Mesendoderm (in vitro differentiated cells): ENCODE data around the gene FUBP3.

Experiments used
- DNase-seq: peaks from one replicate; pipeline ENCODE4 v3.0.0; 2013
- H2AK5ac ChIP-seq: 2 replicates; pipeline ENCODE4 v1.6.1; 2013; ENCODE audit warnings: low read length, inconsistent platforms
- H2BK120ac ChIP-seq: 2 replicates; pipeline ENCODE4 v1.6.1; 2013; ENCODE audit warnings: low read depth, mild to moderate bottlenecking, low read length, moderate library complexity, mixed read lengths
- H2BK15ac ChIP-seq: replicated peaks from 2 replicates; pipeline ENCODE4 v1.6.1; 2013; ENCODE audit warnings: low read depth, mild to moderate bottlenecking, moderate library complexity
- H2BK5ac ChIP-seq: 2 replicates; pipeline ENCODE4 v1.6.1; 2013; ENCODE audit warnings: low read length, inconsistent platforms
- H3K18ac ChIP-seq: 2 replicates; pipeline ENCODE4 v1.6.1; 2013; ENCODE audit warnings: mild to moderate bottlenecking, low read length, mixed read lengths
- H3K23ac ChIP-seq: one replicate; pipeline ENCODE4 v1.6.1; 2013; ENCODE audit warnings: low read length
- H3K27ac ChIP-seq: 2 replicates; pipeline ENCODE4 v1.5.1; 2013; ENCODE audit warnings: low read depth, mild to moderate bottlenecking, inconsistent platforms, low read length, moderate library complexity
- H3K27me3 ChIP-seq: 2 replicates; pipeline ENCODE4 v1.6.1; 2013; ENCODE audit warnings: low read length, control low read depth, mild to moderate bottlenecking, inconsistent platforms; ENCODE audit not compliant: insufficient read depth, poor library complexity
- H3K36me3 ChIP-seq: 2 replicates; pipeline ENCODE4 v1.6.1; 2013; ENCODE audit warnings: low read length, inconsistent platforms; ENCODE audit not compliant: control insufficient read depth, insufficient read depth
- H3K4ac ChIP-seq: one replicate; pipeline ENCODE4 v1.6.1; 2013; ENCODE audit warnings: low read depth, mild to moderate bottlenecking, low read length, moderate library complexity
- H3K4me1 ChIP-seq: 2 replicates; pipeline ENCODE4 v1.6.1; 2013; ENCODE audit warnings: low read depth, low read length, inconsistent platforms; ENCODE audit not compliant: control insufficient read depth
- H3K4me2 ChIP-seq: 2 replicates; pipeline ENCODE4 v1.6.1; 2013; ENCODE audit warnings: low read length
- H3K4me3 ChIP-seq: 2 replicates; pipeline ENCODE4 v1.5.1; 2013; ENCODE audit warnings: mild to moderate bottlenecking, low read length
- H3K56ac ChIP-seq: one replicate; pipeline ENCODE4 v1.6.1; 2013; ENCODE audit warnings: low read length
- H3K79me1 ChIP-seq: 2 replicates; pipeline ENCODE4 v1.6.1; 2013; ENCODE audit warnings: low read length, inconsistent platforms
- H3K79me2 ChIP-seq: 2 replicates; pipeline ENCODE4 v1.6.1; 2013; ENCODE audit warnings: mild to moderate bottlenecking, low read length; ENCODE audit not compliant: control insufficient read depth, insufficient read depth
- H3K9ac ChIP-seq: 2 replicates; pipeline ENCODE4 v1.6.1; 2013; ENCODE audit warnings: low read length, inconsistent platforms
- H4K5ac ChIP-seq: one replicate; pipeline ENCODE4 v1.6.1; 2013; ENCODE audit warnings: low read length
- H4K8ac ChIP-seq: one replicate; pipeline ENCODE4 v1.6.1; 2013; ENCODE audit warnings: low read depth, mild to moderate bottlenecking, control low read depth, low read length, moderate library complexity
- WGBS: extraction: QIAGEN DNeasy Blood & Tissue Kit; methylation state at CpG from one replicate; pipeline ENCODE4 v1.1.7; 2013; ENCODE audit warnings: low lambda C conversion rate, missing lambda C conversion rate; ENCODE audit not compliant: insufficient coverage; ENCODE audit errors: extremely low coverage; 5-methylcytosine and 5-hydroxymethylcytosine counted together

FUBP3 gene

GRCh38 chr9:130576176-130576575 is 3.2 kb upstream of the FUBP3 start:
- Histone ChIP-seq H3K56ac (no peak overlapping the region), H4K8ac (no peak overlapping the region), H3K27me3 (no peaks in the 10 kb centered on the region), H2AK5ac (no peak overlapping the region), H3K9ac (no peak overlapping the region), H3K4ac (no peak overlapping the region), H3K79me1 (peaks cover 11% of the 10 kb centered on the region), H3K36me3 (no peaks in the 10 kb centered on the region), H3K18ac (no peak overlapping the region), H3K4me3 (no peak overlapping the region), H3K79me2 (peaks cover 15% of the 10 kb centered on the region), H3K27ac (no peak overlapping the region), H2BK5ac (no peak overlapping the region), H3K23ac (no peak overlapping the region), H2BK15ac (no peak overlapping the region), H4K5ac (no peak overlapping the region), H3K4me2 (no peak overlapping the region), H2BK120ac (no peak overlapping the region), H3K4me1 (no peaks in the 10 kb centered on the region)
- DNase-seq = no peak
- no CpG with 5 or more reads among the region's 4 CpGs for WGBS

- Histone ChIP-seq H3K4me1 (no peaks in the 10 kb centered on the region), H4K8ac (no peak overlapping the region), H4K5ac (no peak overlapping the region), H3K23ac (no peak overlapping the region), H3K79me2 (peaks cover 39% of the 10 kb centered on the region), H3K79me1 (peaks cover 15% of the 10 kb centered on the region), H3K4me2 (peak overlapping the region; percentile 62), H2BK120ac (no peak overlapping the region), H3K27ac (no peak overlapping the region), H2AK5ac (no peak overlapping the region), H3K9ac (peak overlapping the region; percentile 90), H3K36me3 (peaks cover 2% of the 10 kb centered on the region), H3K27me3 (no peaks in the 10 kb centered on the region), H2BK5ac (no peak overlapping the region), H2BK15ac (no peak overlapping the region), H3K18ac (peak overlapping the region; percentile 63), H3K4me3 (peak overlapping the region; percentile 79), H3K56ac (peak overlapping the region; percentile 96), H3K4ac (no peak overlapping the region)
- DNase-seq = peak; percentile 22
- WGBS = no CpG with 5 or more reads among the region's 40 CpGs
Observed at GRCh38 chr9:130579738-130580463, 524 bp downstream of the FUBP3 start.

- Histone ChIP-seq H3K4me1 (no peaks in the 10 kb centered on the region), H3K36me3 (peaks cover 2% of the 10 kb centered on the region), H2BK15ac (no peak overlapping the region), H2AK5ac (no peak overlapping the region), H3K79me1 (peaks cover 15% of the 10 kb centered on the region), H3K56ac (no peak overlapping the region), H3K23ac (no peak overlapping the region), H3K4me3 (no peak overlapping the region), H3K27ac (no peak overlapping the region), H4K8ac (no peak overlapping the region), H3K79me2 (peaks cover 45% of the 10 kb centered on the region), H2BK120ac (no peak overlapping the region), H3K4ac (no peak overlapping the region), H3K9ac (no peak overlapping the region), H3K4me2 (no peak overlapping the region), H2BK5ac (no peak overlapping the region), H4K5ac (no peak overlapping the region), H3K18ac (no peak overlapping the region), H3K27me3 (no peaks in the 10 kb centered on the region)
- no peak for DNase-seq
- WGBS = no CpG with 5 or more reads among the region's 3 CpGs
Observed at GRCh38 chr9:130581766-130582165, 2.4 kb downstream of the FUBP3 start.

- Histone ChIP-seq H3K36me3 (peaks cover 2% of the 10 kb centered on the region), H2BK15ac (no peak overlapping the region), H2AK5ac (no peak overlapping the region), H4K5ac (no peak overlapping the region), H4K8ac (no peak overlapping the region), H3K18ac (no peak overlapping the region), H3K4ac (no peak overlapping the region), H3K27ac (no peak overlapping the region), H3K79me1 (peaks cover 22% of the 10 kb centered on the region), H3K4me2 (no peak overlapping the region), H3K79me2 (peaks cover 55% of the 10 kb centered on the region), H3K4me3 (no peak overlapping the region), H3K27me3 (no peaks in the 10 kb centered on the region), H2BK120ac (no peak overlapping the region), H3K56ac (no peak overlapping the region), H2BK5ac (no peak overlapping the region), H3K23ac (no peak overlapping the region), H3K4me1 (no peaks in the 10 kb centered on the region), H3K9ac (no peak overlapping the region)
- no peak for DNase-seq
- no CpG with 5 or more reads among the region's 4 CpGs for WGBS
Observed at GRCh38 chr9:130583271-130583670, 3.9 kb downstream of the FUBP3 start.

GRCh38 chr9:130587921-130588320 is 8.5 kb downstream of the FUBP3 start:
- no peak overlapping the region for H2AK5ac ChIP-seq
- H3K23ac ChIP-seq = no peak overlapping the region
- no peak overlapping the region for H3K27ac ChIP-seq
- H3K4me1 ChIP-seq = no peaks in the 10 kb centered on the region
- no peaks in the 10 kb centered on the region for H3K27me3 ChIP-seq
- H3K18ac ChIP-seq = no peak overlapping the region
- no peak overlapping the region for H2BK5ac ChIP-seq
- no peak overlapping the region for H2BK120ac ChIP-seq
- WGBS = no CpG with 5 or more reads among the region's 3 CpGs
- peaks cover 49% of the 10 kb centered on the region for H3K79me2 ChIP-seq
- no peak overlapping the region for H3K56ac ChIP-seq
- H3K4me2 ChIP-seq = no peak overlapping the region
- H2BK15ac ChIP-seq = no peak overlapping the region
- H3K79me1 ChIP-seq = peaks cover 20% of the 10 kb centered on the region
- DNase-seq = no peak
- no peak overlapping the region for H3K4ac ChIP-seq
- H3K36me3 ChIP-seq = peaks cover 3% of the 10 kb centered on the region
- H3K4me3 ChIP-seq = no peak overlapping the region
- no peak overlapping the region for H4K8ac ChIP-seq
- no peak overlapping the region for H4K5ac ChIP-seq
- no peak overlapping the region for H3K9ac ChIP-seq

GRCh38 chr9:130588416-130588815 is 9.0 kb downstream of the FUBP3 start:
- no peak overlapping the region for H3K18ac ChIP-seq
- H3K4ac ChIP-seq = no peak overlapping the region
- DNase-seq = no peak
- no peak overlapping the region for H4K5ac ChIP-seq
- H3K4me3 ChIP-seq = no peak overlapping the region
- no peak overlapping the region for H3K56ac ChIP-seq
- no peak overlapping the region for H2AK5ac ChIP-seq
- H2BK120ac ChIP-seq = no peak overlapping the region
- H4K8ac ChIP-seq = no peak overlapping the region
- WGBS = no CpG with 5 or more reads among the region's 4 CpGs
- no peak overlapping the region for H3K23ac ChIP-seq
- no peak overlapping the region for H3K4me2 ChIP-seq
- H3K36me3 ChIP-seq = peaks cover 3% of the 10 kb centered on the region
- H3K79me1 ChIP-seq = peaks cover 19% of the 10 kb centered on the region
- H2BK5ac ChIP-seq = no peak overlapping the region
- no peak overlapping the region for H3K9ac ChIP-seq
- no peaks in the 10 kb centered on the region for H3K4me1 ChIP-seq
- no peaks in the 10 kb centered on the region for H3K27me3 ChIP-seq
- H2BK15ac ChIP-seq = no peak overlapping the region
- H3K27ac ChIP-seq = no peak overlapping the region
- H3K79me2 ChIP-seq = peaks cover 45% of the 10 kb centered on the region
